Measurements from ENCODE around the gene RBMX.

Gene RBMX

GRCh38 chrX:136835761-136836160, 44.8 kb downstream of the RBMX start:
- no peak for DNase-seq (ENCODE audit: low read depth)

- no peak for DNase-seq (ENCODE audit: low read depth)
Observed at GRCh38 chrX:136829413-136829812, 51.1 kb downstream of the RBMX start.

GRCh38 chrX:136828830-136829229, 51.7 kb downstream of the RBMX start:
- no peak for DNase-seq (ENCODE audit: low read depth)

- no peak for DNase-seq (ENCODE audit: low read depth)
Observed at GRCh38 chrX:136827026-136827425, 53.5 kb downstream of the RBMX start.

DNA sequence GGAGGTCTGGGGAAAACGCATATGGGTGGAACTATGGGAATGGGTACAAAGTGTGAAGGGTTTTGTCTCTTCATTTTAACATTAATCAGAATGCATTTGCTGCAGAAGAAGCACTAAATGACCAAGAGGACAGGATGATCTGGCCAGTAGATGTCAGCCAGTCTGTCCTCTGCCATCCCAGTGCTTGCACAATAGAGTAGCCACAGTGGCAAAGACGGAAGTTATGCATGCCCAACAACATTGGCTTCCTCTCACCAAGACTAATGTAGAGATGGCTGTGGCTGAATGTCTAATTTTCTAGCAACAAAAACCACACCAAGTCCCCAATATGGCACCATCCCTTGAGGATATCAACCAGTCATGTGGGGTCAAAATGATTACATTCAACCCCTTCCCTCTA, 54.8 kb downstream of the RBMX start:
- DNase-seq (ENCODE audit: low read depth), result no peak
